Body of pancreas (tissue), 4 donors: ENCODE data around the gene CCDC148. TPM values are rescaled to one million over a fixed set of nuclear protein-coding genes. Genes with fewer than 3 reads are reported as not detected.

Experiments used
- ATAC-seq: fragments of 150-250 bp; one replicate; pipeline ENCODE4 v1.9.1; 2016
- DNase-seq, 4 donors: peaks; one replicate each; pipeline ENCODE4 v3.0.0-alpha.2; 2019
- H3K27ac ChIP-seq, 4 donors: fragments of 200-600 bp; sonication (generic); 1 replicate in 3 of 4; 2 replicates in 1 of 4; pipeline versions ENCODE4 v1.5.1 to v1.6.1; 2016 to 2019; ENCODE audit warnings: mild to moderate bottlenecking in 1 of 4, mixed read lengths in 1 of 4, moderate library complexity in 1 of 4
- H3K27me3 ChIP-seq, 2 donors: fragments of 200-600 bp; sonication (generic); one replicate each; pipeline ENCODE4 v1.6.0; 2016; ENCODE audit warnings: mild to moderate bottlenecking in 1 of 2
- H3K36me3 ChIP-seq, 2 donors: fragments of 200-600 bp; sonication (generic); replicated peaks in 1 of 2; 2 replicates each; pipeline ENCODE4 v1.5.1; 2016; ENCODE audit warnings: low read depth in 2 of 2; ENCODE audit not compliant: insufficient read depth in 1 of 2
- H3K4me1 ChIP-seq: fragments of 200-600 bp; sonication (generic); one replicate; pipeline ENCODE4 v1.6.0; 2016
- H3K4me3 ChIP-seq, 2 donors: fragments of 200-600 bp; sonication (generic); 1 replicate in 1 of 2; 2 replicates in 1 of 2; pipeline ENCODE4 v1.5.1; 2016 to 2019
- H3K9me3 ChIP-seq, 3 donors: fragments of 200-600 bp; sonication (generic); 1 replicate in 2 of 3; 2 replicates in 1 of 3; pipeline ENCODE4 v1.5.1; 2016
- POLR2A ChIP-seq, 3 donors: fragments of 450-650 bp; IDR thresholded peaks; one replicate each; pipeline ENCODE4 v1.6.1; 2016; ENCODE audit warnings: antibody characterized with exemption in 3 of 3, mild to moderate bottlenecking in 2 of 3
- WGBS, 2 donors: methylation state at CpG; one replicate each; pipeline ENCODE4 v1.1.5; 2017; 5-methylcytosine and 5-hydroxymethylcytosine counted together
- intact Hi-C: fragments of 100-400 bp; cut with DNase I; formaldehyde crosslinking; loops from one replicate; pipeline ENCODE4 v1.15.1; 2023
- total RNA-seq, 2 donors: library from RNA; depleted of rRNA; stranded (reverse); fragments of >200 nt; gene quantifications; one replicate each; pipeline ENCODE4 v1.1.0, GENCODE V29; 2016
- TF ChIP-seq, protein P1 (sequence below), 7 experiments: fragments of 450-650 bp in 4 of 7; fragments of 200-600 bp in 3 of 7; sonication (generic) in 3 of 7; IDR thresholded peaks; one replicate each; pipeline ENCODE4 v1.5.1; 2016 to 2019; ENCODE audit warnings: antibody characterized with exemption in 7 of 7

Gene CCDC148
- total RNA-seq, 2 donors from 2014 or later, result 0.66 to 0.78 TPM

DNA sequence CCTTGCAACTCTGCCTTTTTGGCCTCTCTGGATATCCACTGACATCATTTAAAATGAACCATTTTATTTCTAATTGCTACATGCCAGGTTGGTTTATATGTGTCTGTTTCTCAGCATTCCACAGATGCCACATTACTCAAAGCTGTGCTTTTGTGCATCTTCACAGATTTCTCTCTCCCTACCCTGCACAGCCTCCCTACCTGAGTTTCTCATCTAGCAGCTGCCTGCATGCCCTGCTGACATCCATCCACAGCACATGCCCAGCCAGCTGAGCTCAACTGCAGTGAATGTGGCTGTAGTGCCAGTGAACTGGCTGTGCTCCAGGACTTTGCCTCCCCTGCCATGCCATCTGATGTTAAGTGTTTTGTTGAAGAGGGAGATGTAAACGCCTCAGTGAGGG, 44.7 kb upstream of the CCDC148 start:
- Histone ChIP-seq H3K4me1 (peaks cover 63% of the 10 kb centered on the region), H3K27ac (no peak overlapping the region), H3K27me3 (no peaks in the 10 kb centered on the region), H3K9me3 (no peaks in the 10 kb centered on the region), H3K36me3 (no peaks in the 10 kb centered on the region), H3K4me3 (no peak overlapping the region)
- ATAC-seq (no peak), DNase-seq (peak; percentile 24 to 70 (median 46))
- intact Hi-C loops, result no loop called here
- WGBS, 2 donors, result 33 to 41% methylated on average over 1 of the region's 1 CpG
- TF ChIP-seq, protein P1, sequence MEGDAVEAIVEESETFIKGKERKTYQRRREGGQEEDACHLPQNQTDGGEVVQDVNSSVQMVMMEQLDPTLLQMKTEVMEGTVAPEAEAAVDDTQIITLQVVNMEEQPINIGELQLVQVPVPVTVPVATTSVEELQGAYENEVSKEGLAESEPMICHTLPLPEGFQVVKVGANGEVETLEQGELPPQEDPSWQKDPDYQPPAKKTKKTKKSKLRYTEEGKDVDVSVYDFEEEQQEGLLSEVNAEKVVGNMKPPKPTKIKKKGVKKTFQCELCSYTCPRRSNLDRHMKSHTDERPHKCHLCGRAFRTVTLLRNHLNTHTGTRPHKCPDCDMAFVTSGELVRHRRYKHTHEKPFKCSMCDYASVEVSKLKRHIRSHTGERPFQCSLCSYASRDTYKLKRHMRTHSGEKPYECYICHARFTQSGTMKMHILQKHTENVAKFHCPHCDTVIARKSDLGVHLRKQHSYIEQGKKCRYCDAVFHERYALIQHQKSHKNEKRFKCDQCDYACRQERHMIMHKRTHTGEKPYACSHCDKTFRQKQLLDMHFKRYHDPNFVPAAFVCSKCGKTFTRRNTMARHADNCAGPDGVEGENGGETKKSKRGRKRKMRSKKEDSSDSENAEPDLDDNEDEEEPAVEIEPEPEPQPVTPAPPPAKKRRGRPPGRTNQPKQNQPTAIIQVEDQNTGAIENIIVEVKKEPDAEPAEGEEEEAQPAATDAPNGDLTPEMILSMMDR (IDR thresholded peaks at IDR 0.05), result no peak
- no peak for TF ChIP-seq POLR2A (IDR thresholded peaks at IDR 0.05)

DNA sequence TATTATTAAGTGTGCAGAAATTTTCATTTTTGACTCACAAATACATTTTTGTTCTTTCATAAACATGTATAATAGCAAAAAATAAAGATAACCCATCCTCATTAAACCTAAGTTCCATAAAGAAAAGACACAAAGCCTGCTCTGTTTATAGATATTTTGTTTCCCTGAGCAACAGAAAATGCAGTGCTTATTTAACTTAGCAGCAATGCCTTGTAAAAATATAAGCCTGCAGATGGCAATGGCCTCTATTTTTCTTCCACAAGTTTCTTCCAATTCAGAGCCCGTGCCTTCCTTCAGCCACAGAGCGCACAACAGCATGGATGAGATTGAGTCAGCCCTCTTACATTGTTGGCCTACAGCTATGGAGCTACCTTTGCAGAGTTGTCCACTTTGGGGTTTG, 43.8 kb upstream of the CCDC148 start:
- DNase-seq (no peak), ATAC-seq (no peak)
- H3K36me3 ChIP-seq, result no peaks in the 10 kb centered on the region
- H3K9me3 ChIP-seq, result no peaks in the 10 kb centered on the region
- no peak overlapping the region for H3K27ac ChIP-seq
- no peak overlapping the region for H3K4me3 ChIP-seq
- H3K4me1 ChIP-seq, result peaks cover 58% of the 10 kb centered on the region
- intact Hi-C loops, result no loop called here
- no peak for TF ChIP-seq POLR2A (IDR thresholded peaks at IDR 0.05)
- TF ChIP-seq, protein P1 (IDR thresholded peaks at IDR 0.05), result no peak
- 89 to 93% methylated on average over 2 of the region's 2 CpGs for WGBS, 2 donors
- H3K27me3 ChIP-seq, result no peaks in the 10 kb centered on the region

DNA sequence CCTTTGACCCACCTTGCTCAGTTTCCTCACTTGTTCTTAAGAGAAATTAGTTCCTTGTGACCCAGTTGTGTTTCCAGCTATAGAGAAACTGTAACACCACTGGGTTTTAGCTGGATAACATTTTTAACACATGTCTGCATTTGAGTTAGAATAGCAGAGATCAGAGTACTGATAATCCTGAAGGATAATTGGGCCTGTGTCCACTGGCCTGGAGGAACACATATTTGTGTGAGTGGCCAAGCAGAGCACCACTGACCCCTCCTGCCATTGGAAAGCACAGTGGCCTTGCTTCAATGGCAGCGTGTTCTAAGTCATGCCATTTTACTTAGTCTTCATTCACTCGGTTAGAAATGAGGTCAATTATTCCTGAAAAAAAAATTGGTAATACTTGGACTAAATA, 42.8 kb upstream of the CCDC148 start:
- Histone ChIP-seq H3K4me3 (no peak overlapping the region), H3K36me3 (no peaks in the 10 kb centered on the region), H3K4me1 (peaks cover 50% of the 10 kb centered on the region), H3K27me3 (no peaks in the 10 kb centered on the region), H3K9me3 (no peaks in the 10 kb centered on the region), H3K27ac (no peak overlapping the region)
- DNase-seq (no peak), ATAC-seq (no peak)
- no peak for TF ChIP-seq POLR2A (IDR thresholded peaks at IDR 0.05)
- 86 to 88% methylated on average over 2 of the region's 2 CpGs for WGBS, 2 donors
- intact Hi-C loops, result no loop called here

DNA sequence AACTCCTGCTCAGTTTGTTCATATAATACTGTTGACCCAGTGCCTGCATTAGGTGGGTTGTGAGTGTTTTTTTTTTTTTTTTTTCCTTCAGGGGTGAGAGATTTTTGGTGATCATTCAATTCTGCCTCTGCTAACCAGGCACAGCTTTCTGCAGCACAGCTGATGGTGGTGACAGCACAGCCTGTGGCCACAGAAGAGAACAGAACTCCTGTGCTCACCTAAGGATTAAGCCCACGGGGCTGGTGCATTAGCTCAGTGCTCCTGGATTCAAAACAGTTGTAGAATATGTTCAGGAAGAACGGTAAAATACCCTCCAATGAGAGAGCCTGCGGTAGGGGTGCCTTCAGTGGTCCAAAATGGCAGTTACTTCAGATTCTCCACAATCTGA, 42.2 kb upstream of the CCDC148 start:
- no peaks in the 10 kb centered on the region for H3K27me3 ChIP-seq
- DNase-seq (no peak), ATAC-seq (no peak)
- no peak for TF ChIP-seq POLR2A (IDR thresholded peaks at IDR 0.05)
- TF ChIP-seq, protein P1 (IDR thresholded peaks at IDR 0.05), result no peak
- H3K4me1 ChIP-seq, result peaks cover 50% of the 10 kb centered on the region
- no peak overlapping the region for H3K4me3 ChIP-seq
- WGBS, 2 donors, result 96 to 98% methylated on average over 3 of the region's 3 CpGs
- no peaks in the 10 kb centered on the region for H3K9me3 ChIP-seq
- no peaks in the 10 kb centered on the region for H3K36me3 ChIP-seq
- no peak overlapping the region for H3K27ac ChIP-seq
- intact Hi-C loops, result no loop called here

DNA sequence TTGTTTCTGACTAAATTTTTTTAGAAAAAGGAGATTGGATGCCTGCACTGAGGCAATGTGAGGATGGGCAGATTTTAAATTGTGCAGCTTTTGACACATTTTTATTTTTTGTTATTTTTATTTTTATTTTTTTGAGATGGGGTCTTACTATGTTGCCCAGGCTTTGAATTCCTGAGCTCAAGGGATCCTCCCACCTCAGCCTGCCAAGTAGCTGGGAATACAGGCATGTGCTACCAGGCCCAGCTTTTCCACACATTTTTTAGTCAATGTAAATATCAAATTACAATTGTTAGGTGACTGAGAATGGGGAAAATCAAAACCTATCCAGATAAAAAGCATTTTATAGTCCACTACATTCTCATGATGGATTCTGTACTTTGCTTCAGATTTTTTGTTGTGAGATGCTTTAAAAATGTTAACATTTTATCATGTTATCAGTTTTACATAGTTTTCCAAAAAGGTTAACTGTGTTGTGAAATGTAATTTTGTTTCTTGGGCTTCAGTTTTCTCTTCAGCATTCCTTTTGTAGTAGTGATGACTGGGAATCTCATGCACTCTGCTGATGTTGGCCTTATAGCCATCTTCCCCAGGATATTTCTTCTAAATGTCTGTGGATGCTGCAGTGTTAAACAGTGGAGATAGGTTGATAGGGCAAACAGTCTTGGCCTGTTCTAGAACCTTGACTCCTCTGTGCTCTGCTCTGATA, 41.6 kb upstream of the CCDC148 start:
- peak in 2 of 4 donors; percentile 30 to 58 for DNase-seq
- peaks cover 50% of the 10 kb centered on the region for H3K4me1 ChIP-seq
- intact Hi-C loops, result no loop called here
- H3K27ac ChIP-seq, result peak overlapping the region in 2 of 4 donors; percentile 52 to 65
- TF ChIP-seq, protein P1 (IDR thresholded peaks at IDR 0.05), result no peak
- TF ChIP-seq POLR2A (IDR thresholded peaks at IDR 0.05), result no peak
- no peaks in the 10 kb centered on the region for H3K27me3 ChIP-seq
- no peaks in the 10 kb centered on the region for H3K36me3 ChIP-seq
- no peak overlapping the region for H3K4me3 ChIP-seq
- no peaks in the 10 kb centered on the region for H3K9me3 ChIP-seq
- no peak for ATAC-seq
